K562 (cell line): ENCODE results near the gene CYP46A1. TPM values are rescaled to one million over a fixed set of nuclear protein-coding genes. Genes with fewer than 3 reads are reported as not detected.

Experiments used
- ATAC-seq: fragments of 200-7000 bp; cut with Tn5 transposase; 3 replicates; pipeline ENCODE4 v1.9.1; 2020; ENCODE audit warnings: moderate library complexity
- BruUV-seq: library from RNA; stranded (reverse); fragments of 400-500 nt; replicated peaks from 2 replicates; lab custom pipeline; 2021; lab: Mats Ljungman, UMichigan
- CTCF ChIA-PET: fragments of 300-600 bp; formaldehyde crosslinking; extraction: SDS; loops from one replicate; lab custom pipeline; 2021; ENCODE audit warnings: low intra/inter-chr PET ratio; lab: Yijun Ruan, JAX
- POLR2A ChIA-PET: fragments of 300-600, 350-650 bp; sonication (Branson Sonifier 250); formaldehyde crosslinking; extraction: SDS; loops from one replicate; lab custom pipeline; 2021; ENCODE audit warnings: antibody characterized with exemption, inconsistent platforms; lab: Yijun Ruan, JAX
- DNase-seq, 4 experiments: peaks; one replicate each; pipeline versions ENCODE4 v3.0.0 to v3.0.0-alpha.2; 2011 to 2018; ENCODE audit warnings: low spot score in 3 of 4, mixed read lengths in 3 of 4; ENCODE audit errors: extremely low read depth in 1 of 4
- FAIRE-seq: peaks from 2 replicates; lab custom pipeline; 2011; peaks lifted over from hg19 to GRCh38; lab: Jason Lieb, UNC
- H2AFZ ChIP-seq: 2 replicates; pipeline ENCODE4 v1.6.0; 2011; ENCODE audit warnings: low read depth, low read length, control low read depth, inconsistent platforms
- H3K27ac ChIP-seq: fragments of 200-600 bp; 3 replicates; pipeline ENCODE4 v1.8.0; 2011; ENCODE audit warnings: low read depth, mild to moderate bottlenecking, control low read depth, inconsistent platforms, low read length, moderate library complexity, mixed read lengths; ENCODE audit errors: extremely low read depth
- H3K27me3 ChIP-seq, 2 experiments: fragments of 300-600 bp in 1 of 2; 2 replicates in 1 of 2; 3 replicates in 1 of 2; pipeline versions ENCODE4 v1.6.0 to v1.8.0; 2011; ENCODE audit warnings: inconsistent platforms in 2 of 2, low read length in 2 of 2, mild to moderate bottlenecking in 1 of 2, mixed read lengths in 1 of 2, moderate library complexity in 1 of 2; ENCODE audit not compliant: control insufficient read depth in 2 of 2, insufficient read depth in 2 of 2
- H3K36me3 ChIP-seq: fragments of 300-600 bp; 3 replicates; pipeline ENCODE4 v1.8.0; 2011; ENCODE audit warnings: mild to moderate bottlenecking, low read length, inconsistent platforms; ENCODE audit not compliant: control insufficient read depth, insufficient read depth
- H3K4me1 ChIP-seq, 2 experiments: fragments of 200-600 bp in 1 of 2; replicated peaks in 1 of 2; 2 replicates in 1 of 2; 3 replicates in 1 of 2; pipeline versions ENCODE4 v1.5.1 to v1.8.0; 2011; ENCODE audit warnings: inconsistent platforms in 2 of 2, low read length in 2 of 2, mild to moderate bottlenecking in 1 of 2, mixed read lengths in 1 of 2, moderate library complexity in 1 of 2; ENCODE audit not compliant: control insufficient read depth in 2 of 2, insufficient read depth in 2 of 2
- H3K4me2 ChIP-seq: 2 replicates; pipeline ENCODE4 v1.6.1; 2011; ENCODE audit warnings: low read length, control low read depth, inconsistent platforms, mixed read lengths; ENCODE audit not compliant: insufficient read depth
- H3K4me3 ChIP-seq: fragments of 200-600 bp; sonication (generic), shearing (Covaris generic); 2 replicates; pipeline ENCODE4 v1.5.1; 2016; ENCODE audit warnings: control low read depth, inconsistent platforms
- H3K79me2 ChIP-seq: fragments of 200-600 bp; 3 replicates; pipeline ENCODE4 v1.8.0; 2011; ENCODE audit warnings: low read length, inconsistent platforms; ENCODE audit not compliant: control insufficient read depth, insufficient read depth
- H3K9ac ChIP-seq, 2 experiments: 2 replicates each; pipeline versions ENCODE4 v1.6.0 to v1.6.1; 2011; ENCODE audit warnings: low read depth in 2 of 2, low read length in 2 of 2, control low read depth in 1 of 2, inconsistent platforms in 1 of 2, mild to moderate bottlenecking in 1 of 2, mixed read lengths in 1 of 2; ENCODE audit not compliant: insufficient read depth in 1 of 2
- H3K9me1 ChIP-seq: one replicate; pipeline ENCODE4 v1.6.0; 2011; ENCODE audit warnings: inconsistent platforms, mild to moderate bottlenecking, low read length, moderate library complexity; ENCODE audit not compliant: control insufficient read depth, insufficient read depth
- H3K9me3 ChIP-seq: replicated peaks from 2 replicates; pipeline ENCODE4 v1.5.1; 2011; ENCODE audit warnings: low read depth, low read length, inconsistent platforms; ENCODE audit not compliant: control insufficient read depth, insufficient read depth
- H4K20me1 ChIP-seq: replicated peaks from 2 replicates; pipeline ENCODE4 v1.6.1; 2011; ENCODE audit warnings: low read length, inconsistent platforms, mixed read lengths; ENCODE audit not compliant: control insufficient read depth, insufficient read depth
- ARHGAP35 ChIP-seq: fragments of 450-650 bp; IDR thresholded peaks from 2 replicates; pipeline ENCODE4 v1.6.1; 2018; ENCODE audit not compliant: partially characterized antibody
- CBFB ChIP-seq: sonication (generic); formaldehyde crosslinking; IDR thresholded peaks from 2 replicates; pipeline ENCODE4 v1.4.0; 2020; ENCODE audit warnings: mild to moderate bottlenecking, missing genetic modification reagents
- CCAR2 ChIP-seq: fragments of 200-400 bp; formaldehyde crosslinking; IDR thresholded peaks from 2 replicates; pipeline ENCODE4 v1.6.1; 2017; ENCODE audit warnings: mild to moderate bottlenecking, low read depth, low read length
- CHD2 ChIP-seq: IDR thresholded peaks from 2 replicates; pipeline ENCODE4 v1.6.1; 2011; ENCODE audit warnings: low read depth, low read length
- DPF2 ChIP-seq: fragments of 450-650 bp; IDR thresholded peaks from 2 replicates; pipeline ENCODE4 v1.6.1; 2016
- ETS2 ChIP-seq: IDR thresholded peaks from 2 replicates; pipeline ENCODE4 v1.6.1; 2016; ENCODE audit warnings: borderline replicate concordance, missing genetic modification characterization, mild to moderate bottlenecking, moderate library complexity, missing compliant biosample characterization; ENCODE audit not compliant: poor library complexity, severe bottlenecking
- GABPA ChIP-seq: fragments of 200-800 bp; sonication (Bioruptor generic); conservative IDR thresholded peaks from 2 replicates; pipeline ENCODE4 v1.6.1; 2016; ENCODE audit warnings: low read depth, missing genetic modification characterization, missing compliant biosample characterization
- SAP30 ChIP-seq: fragments of 200-600 bp; sonication (generic); IDR thresholded peaks from 2 replicates; pipeline ENCODE4 v1.6.1; 2012; ENCODE audit warnings: borderline replicate concordance, low read depth, mild to moderate bottlenecking, moderate library complexity, low read length, control low read depth, inconsistent platforms; ENCODE audit not compliant: insufficient read depth, poor library complexity, severe bottlenecking
- SNRNP70 ChIP-seq: fragments of 200-400 bp; formaldehyde crosslinking; optimal IDR thresholded peaks from 2 replicates; pipeline ENCODE3; 2017; ENCODE audit warnings: low read depth, low read length
- STAT5A ChIP-seq: IDR thresholded peaks from 2 replicates; pipeline ENCODE4 v1.6.1; 2012; ENCODE audit warnings: low read length, inconsistent platforms, borderline replicate concordance
- ZNF384 ChIP-seq: IDR thresholded peaks from 2 replicates; pipeline ENCODE4 v1.6.1; 2012; ENCODE audit warnings: low read depth, low read length, improper control_type of control experiment
- ZNF668 ChIP-seq: fragments of 250-450 bp; sonication (Bioruptor Pico); IDR thresholded peaks from 2 replicates; pipeline ENCODE4 v1.8.0; 2022; ENCODE audit warnings: mild to moderate bottlenecking, inconsistent platforms
- WGBS: fragments of 100-300 bp; shearing (Covaris generic); methylation state at CpG from one replicate; pipeline ENCODE4 v1.1.6; 2016; ENCODE audit warnings: low coverage, mixed read lengths; ENCODE audit not compliant: insufficient coverage; ENCODE audit errors: missing lambda C conversion rate; 5-methylcytosine and 5-hydroxymethylcytosine counted together
- in situ Hi-C: fragments of 300-500 bp; cut with MboI; formaldehyde crosslinking; loops from 4 replicates; pipeline ENCODE4 v1.15.0; 2018; ENCODE audit warnings: inconsistent platforms, mixed read lengths
- intact Hi-C: fragments of 100-400 bp; cut with micrococcal nuclease; formaldehyde crosslinking; loops from 2 replicates; pipeline ENCODE4 v1.14.2; 2022
- polyA plus RNA-seq, 8 experiments: library from polyadenylated mRNA; depleted of rRNA in 4 of 8; stranded (reverse) in 5 of 8; unstranded in 3 of 8; fragments of >200 nt; fragmentation: Nextera tagmentation in 2 of 8; fragmentation: Illumina TruSeq in 1 of 8; extraction: Ambion mirVana in 2 of 8; extraction: Trizol in 1 of 8; gene quantifications; 2 replicates each; pipeline versions ENCODE4 v1.2.1 to v1.2.3, GENCODE V29; 2011 to 2014; ENCODE audit warnings: inconsistent platforms in 1 of 8, missing spikeins in 1 of 8
- total RNA-seq, 7 experiments: library from RNA; depleted of rRNA in 6 of 7; stranded (reverse); fragments of >200 nt in 6 of 7; fragmentation: Illumina TruSeq in 2 of 7; extraction: Trizol in 2 of 7; gene quantifications; 2 replicates each; pipeline versions ENCODE4 v1.2.1 to v1.2.3, GENCODE V29; 2011 to 2021; ENCODE audit warnings: low replicate concordance in 1 of 7
- TF ChIP-seq, protein P1 (sequence below): fragments of 450-650 bp; formaldehyde crosslinking; IDR thresholded peaks from 2 replicates; pipeline ENCODE4 v1.4.0; 2020; ENCODE audit warnings: mild to moderate bottlenecking, moderate library complexity
- TF ChIP-seq, protein P2 (sequence below): fragments of 250-450 bp; sonication (Bioruptor Pico); IDR thresholded peaks from 2 replicates; pipeline ENCODE4 v1.8.0; 2021; ENCODE audit warnings: moderate library complexity, mild to moderate bottlenecking, inconsistent platforms
- TF ChIP-seq, protein P3 (sequence below): fragments of 450-650 bp; conservative IDR thresholded peaks from 2 replicates; pipeline ENCODE4 v1.6.1; 2016; ENCODE audit warnings: missing genetic modification characterization, low read depth, mild to moderate bottlenecking, missing compliant biosample characterization, moderate library complexity
- TF ChIP-seq, protein P4 (sequence below): fragments of 450-650 bp; IDR thresholded peaks from 2 replicates; pipeline ENCODE4 v1.6.1; 2016; ENCODE audit warnings: borderline replicate concordance
- TF ChIP-seq, protein P5 (sequence below): fragments of 450-650 bp; IDR thresholded peaks from 2 replicates; pipeline ENCODE4 v1.6.1; 2016

Gene CYP46A1
- total and polyA plus RNA-seq, 9 of the 15 experiments (the other 6 are each of a cell fraction or from before 2014, with no cell fraction given): not detected

DNA sequence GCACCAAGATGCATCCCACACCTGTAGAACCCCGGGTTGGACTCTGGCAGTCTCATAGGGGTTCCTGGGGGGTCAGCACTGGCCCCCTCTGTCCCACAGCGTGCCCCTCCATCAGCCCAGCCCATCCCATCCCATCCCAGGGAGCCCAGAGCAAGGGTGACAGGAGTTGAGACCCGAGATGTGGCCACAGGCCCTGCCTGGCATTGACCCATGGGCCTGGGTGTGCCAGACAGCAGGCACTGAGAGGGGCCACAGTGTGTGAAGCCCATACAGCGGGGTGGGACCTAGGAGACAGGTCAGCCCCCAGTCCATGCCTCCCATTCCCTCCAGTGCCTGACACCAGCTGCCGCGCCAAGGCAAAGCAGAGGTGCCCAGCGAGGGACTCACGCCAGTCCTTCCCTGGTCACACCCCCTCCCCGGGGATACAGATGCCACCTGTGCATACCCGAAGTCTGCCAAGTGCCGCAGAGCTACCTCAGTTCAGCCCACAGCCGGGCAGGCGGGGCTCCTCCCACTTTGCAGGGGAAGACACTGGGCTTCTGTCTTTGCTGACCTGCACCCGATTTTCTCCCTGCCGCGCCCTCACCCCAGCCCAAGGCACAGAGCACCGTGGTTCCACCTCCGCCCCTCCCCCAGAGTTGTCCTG, 50.4 kb downstream of the CYP46A1 start:
- Histone ChIP-seq H3K9me3 (no peaks in the 10 kb centered on the region), H4K20me1 (no peaks in the 10 kb centered on the region; the same call in 1 of the 2 replicates), H3K27me3 (peaks cover 6 to 73% of the 10 kb centered on the region in 2 experiments; a peak in 4 of 5 replicates), H3K79me2 (no peaks in the 10 kb centered on the region), H3K4me3 (no peak overlapping the region), H3K9ac (no peak overlapping the region), H2AFZ (no peak overlapping the region), H3K27ac (no peak overlapping the region), H3K4me2 (no peak overlapping the region), H3K4me1 (peaks cover 0 to 33% of the 10 kb centered on the region in 2 experiments; a peak in 2 of 5 replicates), H3K9me1 (no peaks in the 10 kb centered on the region), H3K36me3 (no peaks in the 10 kb centered on the region)
- FAIRE-seq (no peak), DNase-seq (no peak), ATAC-seq (no peak)
- intact Hi-C loops (no loop called here), in situ Hi-C loops (no loop called here)
- 3% methylated on average over 11 of the region's 18 CpGs for WGBS
- POLR2A ChIA-PET: no interaction called here
- TF ChIP-seq, protein P1, sequence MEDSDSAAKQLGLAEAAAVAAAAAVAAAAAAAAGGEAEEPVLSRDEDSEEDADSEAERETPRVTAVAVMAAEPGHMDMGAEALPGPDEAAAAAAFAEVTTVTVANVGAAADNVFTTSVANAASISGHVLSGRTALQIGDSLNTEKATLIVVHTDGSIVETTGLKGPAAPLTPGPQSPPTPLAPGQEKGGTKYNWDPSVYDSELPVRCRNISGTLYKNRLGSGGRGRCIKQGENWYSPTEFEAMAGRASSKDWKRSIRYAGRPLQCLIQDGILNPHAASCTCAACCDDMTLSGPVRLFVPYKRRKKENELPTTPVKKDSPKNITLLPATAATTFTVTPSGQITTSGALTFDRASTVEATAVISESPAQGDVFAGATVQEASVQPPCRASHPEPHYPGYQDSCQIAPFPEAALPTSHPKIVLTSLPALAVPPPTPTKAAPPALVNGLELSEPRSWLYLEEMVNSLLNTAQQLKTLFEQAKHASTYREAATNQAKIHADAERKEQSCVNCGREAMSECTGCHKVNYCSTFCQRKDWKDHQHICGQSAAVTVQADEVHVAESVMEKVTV (CRISPR knock-in tag): no peak
- TF ChIP-seq CBFB (CRISPR knock-in tag) (no peak), DPF2 (no peak), ARHGAP35 (no peak), STAT5A (no peak), SAP30 (no peak), ETS2 (tag) (no peak), GABPA (tag) (no peak), CCAR2 (no peak), ZNF384 (no peak), SNRNP70 (no peak), ZNF668 (CRISPR knock-in tag) (no peak), CHD2 (no peak)
- TF ChIP-seq, protein P2, sequence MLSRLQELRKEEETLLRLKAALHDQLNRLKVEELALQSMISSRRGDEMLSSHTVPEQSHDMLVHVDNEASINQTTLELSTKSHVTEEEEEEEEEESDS (CRISPR knock-in tag): no peak
- TF ChIP-seq, protein P3, sequence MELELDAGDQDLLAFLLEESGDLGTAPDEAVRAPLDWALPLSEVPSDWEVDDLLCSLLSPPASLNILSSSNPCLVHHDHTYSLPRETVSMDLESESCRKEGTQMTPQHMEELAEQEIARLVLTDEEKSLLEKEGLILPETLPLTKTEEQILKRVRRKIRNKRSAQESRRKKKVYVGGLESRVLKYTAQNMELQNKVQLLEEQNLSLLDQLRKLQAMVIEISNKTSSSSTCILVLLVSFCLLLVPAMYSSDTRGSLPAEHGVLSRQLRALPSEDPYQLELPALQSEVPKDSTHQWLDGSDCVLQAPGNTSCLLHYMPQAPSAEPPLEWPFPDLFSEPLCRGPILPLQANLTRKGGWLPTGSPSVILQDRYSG (tag): no peak
- TF ChIP-seq, protein P4, sequence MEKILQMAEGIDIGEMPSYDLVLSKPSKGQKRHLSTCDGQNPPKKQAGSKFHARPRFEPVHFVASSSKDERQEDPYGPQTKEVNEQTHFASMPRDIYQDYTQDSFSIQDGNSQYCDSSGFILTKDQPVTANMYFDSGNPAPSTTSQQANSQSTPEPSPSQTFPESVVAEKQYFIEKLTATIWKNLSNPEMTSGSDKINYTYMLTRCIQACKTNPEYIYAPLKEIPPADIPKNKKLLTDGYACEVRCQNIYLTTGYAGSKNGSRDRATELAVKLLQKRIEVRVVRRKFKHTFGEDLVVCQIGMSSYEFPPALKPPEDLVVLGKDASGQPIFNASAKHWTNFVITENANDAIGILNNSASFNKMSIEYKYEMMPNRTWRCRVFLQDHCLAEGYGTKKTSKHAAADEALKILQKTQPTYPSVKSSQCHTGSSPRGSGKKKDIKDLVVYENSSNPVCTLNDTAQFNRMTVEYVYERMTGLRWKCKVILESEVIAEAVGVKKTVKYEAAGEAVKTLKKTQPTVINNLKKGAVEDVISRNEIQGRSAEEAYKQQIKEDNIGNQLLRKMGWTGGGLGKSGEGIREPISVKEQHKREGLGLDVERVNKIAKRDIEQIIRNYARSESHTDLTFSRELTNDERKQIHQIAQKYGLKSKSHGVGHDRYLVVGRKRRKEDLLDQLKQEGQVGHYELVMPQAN: no peak
- TF ChIP-seq, protein P5, sequence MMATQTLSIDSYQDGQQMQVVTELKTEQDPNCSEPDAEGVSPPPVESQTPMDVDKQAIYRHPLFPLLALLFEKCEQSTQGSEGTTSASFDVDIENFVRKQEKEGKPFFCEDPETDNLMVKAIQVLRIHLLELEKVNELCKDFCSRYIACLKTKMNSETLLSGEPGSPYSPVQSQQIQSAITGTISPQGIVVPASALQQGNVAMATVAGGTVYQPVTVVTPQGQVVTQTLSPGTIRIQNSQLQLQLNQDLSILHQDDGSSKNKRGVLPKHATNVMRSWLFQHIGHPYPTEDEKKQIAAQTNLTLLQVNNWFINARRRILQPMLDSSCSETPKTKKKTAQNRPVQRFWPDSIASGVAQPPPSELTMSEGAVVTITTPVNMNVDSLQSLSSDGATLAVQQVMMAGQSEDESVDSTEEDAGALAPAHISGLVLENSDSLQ: no peak
- BruUV-seq: no TSS peak
- CTCF ChIA-PET: no interaction called here
